MM.1S (cell line): Measurements from ENCODE around the gene ARHGAP23.

ENCODE experiments used
- DNase-seq: peaks from one replicate; pipeline ENCODE4 v3.0.0-alpha.2; 2015
- H2AFZ ChIP-seq: fragments of 300-600 bp; sonication (generic); 2 replicates; pipeline ENCODE4 v1.6.0; 2016; ENCODE audit warnings: antibody characterized with exemption, low read length
- H3F3A ChIP-seq: fragments of 300-600 bp; sonication (generic); 2 replicates; pipeline ENCODE4 v1.6.1; 2016; ENCODE audit warnings: mild to moderate bottlenecking, antibody characterized with exemption, low read length, moderate library complexity, mixed read lengths; ENCODE audit not compliant: insufficient read depth
- H3K27ac ChIP-seq: fragments of 300-600 bp; sonication (generic); 2 replicates; pipeline ENCODE4 v1.5.1; 2016; ENCODE audit warnings: mild to moderate bottlenecking, low read length
- H3K27me3 ChIP-seq: fragments of 300-600 bp; sonication (generic); replicated peaks from 2 replicates; pipeline ENCODE4 v1.6.0; 2016; ENCODE audit warnings: low read length; ENCODE audit not compliant: insufficient read depth
- H3K36me3 ChIP-seq: fragments of 300-600 bp; sonication (generic); replicated peaks from 2 replicates; pipeline ENCODE4 v1.6.1; 2016; ENCODE audit warnings: mild to moderate bottlenecking, low read length, mixed read lengths; ENCODE audit not compliant: insufficient read depth
- H3K4me1 ChIP-seq: fragments of 300-600 bp; sonication (generic); 2 replicates; pipeline ENCODE4 v1.6.1; 2016; ENCODE audit warnings: low read length, mixed read lengths
- H3K4me2 ChIP-seq: fragments of 300-600 bp; sonication (generic); 2 replicates; pipeline ENCODE4 v1.6.0; 2016; ENCODE audit warnings: low read depth, low read length
- H3K4me3 ChIP-seq: fragments of 300-600 bp; sonication (generic); 2 replicates; pipeline ENCODE4 v1.5.1; 2016; ENCODE audit warnings: low read length, mixed read lengths
- H3K79me2 ChIP-seq: fragments of 300-600 bp; sonication (generic); 2 replicates; pipeline ENCODE4 v1.6.1; 2016; ENCODE audit warnings: mixed run types, low read length, mixed read lengths
- H3K9ac ChIP-seq: fragments of 300-600 bp; sonication (generic); 2 replicates; pipeline ENCODE4 v1.6.1; 2016; ENCODE audit warnings: low read length, mixed read lengths
- H3K9me2 ChIP-seq: fragments of 300-600 bp; sonication (generic); replicated peaks from 2 replicates; pipeline ENCODE4 v1.6.1; 2016; ENCODE audit warnings: mild to moderate bottlenecking, low read length, mixed read lengths; ENCODE audit not compliant: insufficient read depth
- H3K9me3 ChIP-seq: fragments of 300-600 bp; sonication (generic); replicated peaks from 2 replicates; pipeline ENCODE4 v1.6.1; 2016; ENCODE audit warnings: mild to moderate bottlenecking, low read length, mixed read lengths; ENCODE audit not compliant: insufficient read depth
- H4K20me1 ChIP-seq: fragments of 300-600 bp; sonication (generic); 2 replicates; pipeline ENCODE4 v1.6.1; 2016; ENCODE audit warnings: mild to moderate bottlenecking, low read length, moderate library complexity, mixed read lengths; ENCODE audit not compliant: insufficient read depth
- EZH2 ChIP-seq: fragments of 300-600 bp; sonication (generic); optimal IDR thresholded peaks from 2 replicates; pipeline ENCODE3; 2017; ENCODE audit warnings: low read depth, mild to moderate bottlenecking, antibody characterized with exemption, low read length, mixed read lengths
- EZH2phosphoT487 ChIP-seq: fragments of 300-600 bp; sonication (generic); IDR thresholded peaks from 2 replicates; pipeline ENCODE4 v1.6.1; 2018; ENCODE audit warnings: antibody characterized with exemption, low read length
- TF ChIP-seq, protein P1 (sequence below): fragments of 300-600 bp; sonication (generic); IDR thresholded peaks from 2 replicates; pipeline ENCODE4 v1.5.1; 2016; ENCODE audit warnings: antibody characterized with exemption, low read length, mixed read lengths

ARHGAP23 gene

DNA sequence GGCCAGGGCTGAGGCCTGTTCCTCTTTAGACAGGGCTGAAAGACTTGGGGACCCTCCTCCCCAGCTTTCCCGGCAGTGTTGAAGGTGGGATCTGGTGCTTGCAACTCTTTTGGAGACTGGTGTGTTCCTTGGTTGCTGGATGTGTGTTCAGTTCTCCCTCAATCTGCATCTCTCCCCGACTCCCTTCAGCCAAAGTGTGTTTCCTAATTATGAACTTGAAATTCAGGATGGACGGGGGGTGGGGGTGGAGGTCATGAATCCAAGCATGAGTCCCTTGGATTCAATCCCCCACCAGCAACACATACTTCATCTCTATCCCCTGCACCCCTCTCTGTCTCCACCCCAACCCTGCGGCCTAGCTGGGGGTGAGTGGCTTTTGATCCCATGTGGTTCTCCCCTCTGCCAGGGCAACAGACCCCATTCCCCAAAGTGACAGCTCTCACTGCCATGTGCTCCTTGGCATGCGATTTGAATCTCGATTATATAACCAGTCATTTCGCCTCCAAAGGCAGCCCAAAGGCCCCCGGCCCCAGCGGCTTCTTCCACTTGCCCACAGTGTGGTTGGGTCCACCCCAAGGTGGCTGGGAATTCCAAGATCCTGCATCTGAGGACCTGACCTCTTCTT, 1.3 kb downstream of the ARHGAP23 start:
- no peaks in the 10 kb centered on the region for H3K27me3 ChIP-seq
- H3K4me1 ChIP-seq, result peaks cover 25% of the 10 kb centered on the region
- no peak for TF ChIP-seq EZH2
- TF ChIP-seq EZH2phosphoT487, result no peak
- TF ChIP-seq, protein P1, sequence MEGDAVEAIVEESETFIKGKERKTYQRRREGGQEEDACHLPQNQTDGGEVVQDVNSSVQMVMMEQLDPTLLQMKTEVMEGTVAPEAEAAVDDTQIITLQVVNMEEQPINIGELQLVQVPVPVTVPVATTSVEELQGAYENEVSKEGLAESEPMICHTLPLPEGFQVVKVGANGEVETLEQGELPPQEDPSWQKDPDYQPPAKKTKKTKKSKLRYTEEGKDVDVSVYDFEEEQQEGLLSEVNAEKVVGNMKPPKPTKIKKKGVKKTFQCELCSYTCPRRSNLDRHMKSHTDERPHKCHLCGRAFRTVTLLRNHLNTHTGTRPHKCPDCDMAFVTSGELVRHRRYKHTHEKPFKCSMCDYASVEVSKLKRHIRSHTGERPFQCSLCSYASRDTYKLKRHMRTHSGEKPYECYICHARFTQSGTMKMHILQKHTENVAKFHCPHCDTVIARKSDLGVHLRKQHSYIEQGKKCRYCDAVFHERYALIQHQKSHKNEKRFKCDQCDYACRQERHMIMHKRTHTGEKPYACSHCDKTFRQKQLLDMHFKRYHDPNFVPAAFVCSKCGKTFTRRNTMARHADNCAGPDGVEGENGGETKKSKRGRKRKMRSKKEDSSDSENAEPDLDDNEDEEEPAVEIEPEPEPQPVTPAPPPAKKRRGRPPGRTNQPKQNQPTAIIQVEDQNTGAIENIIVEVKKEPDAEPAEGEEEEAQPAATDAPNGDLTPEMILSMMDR, result no peak
- no peak for DNase-seq
- no peak overlapping the region for H2AFZ ChIP-seq
- H3K4me3 ChIP-seq, result peak overlapping the region; percentile 99
- no peaks in the 10 kb centered on the region for H4K20me1 ChIP-seq
- peak overlapping the region; percentile 72; the same call in 1 of the 2 replicates for H3K9ac ChIP-seq
- H3K9me3 ChIP-seq, result no peaks in the 10 kb centered on the region
- peak overlapping the region; percentile 87 for H3K4me2 ChIP-seq
- H3K36me3 ChIP-seq, result no peaks in the 10 kb centered on the region
- H3K9me2 ChIP-seq, result no peaks in the 10 kb centered on the region
- peaks cover 14% of the 10 kb centered on the region for H3F3A ChIP-seq
- peak overlapping the region; percentile 69; the same call in 1 of the 2 replicates for H3K27ac ChIP-seq
- peaks cover 75% of the 10 kb centered on the region for H3K79me2 ChIP-seq

DNA sequence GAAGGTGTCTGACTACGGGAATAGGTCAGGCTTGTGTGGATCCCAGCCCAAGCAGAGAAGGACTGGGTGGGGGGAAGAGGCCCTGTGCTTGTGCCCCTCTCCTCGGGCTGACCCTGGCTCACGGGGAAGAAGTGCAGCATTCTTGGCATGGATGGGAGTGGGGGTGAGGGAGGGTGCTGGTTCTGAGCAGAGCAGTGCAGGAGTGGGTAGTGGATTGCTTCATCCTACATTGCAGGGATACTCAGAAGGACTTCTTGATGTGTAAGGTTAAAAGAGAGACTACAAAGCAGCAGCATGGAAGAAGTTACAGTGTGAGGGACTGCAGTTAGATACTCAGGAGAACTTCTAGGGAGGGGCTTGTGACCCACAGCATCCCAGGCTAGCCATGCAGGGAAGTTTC, 2.1 kb downstream of the ARHGAP23 start:
- Histone ChIP-seq H3F3A (peaks cover 14% of the 10 kb centered on the region), H3K4me2 (no peak overlapping the region; the same call in 1 of the 2 replicates), H4K20me1 (no peaks in the 10 kb centered on the region), H3K36me3 (no peaks in the 10 kb centered on the region), H3K27me3 (no peaks in the 10 kb centered on the region), H2AFZ (no peak overlapping the region), H3K4me3 (no peak overlapping the region), H3K9me3 (no peaks in the 10 kb centered on the region), H3K4me1 (peaks cover 25% of the 10 kb centered on the region), H3K9ac (no peak overlapping the region), H3K27ac (no peak overlapping the region; the same call in 1 of the 2 replicates), H3K79me2 (peaks cover 82% of the 10 kb centered on the region), H3K9me2 (no peaks in the 10 kb centered on the region)
- no peak for DNase-seq
- TF ChIP-seq EZH2, result no peak

DNA sequence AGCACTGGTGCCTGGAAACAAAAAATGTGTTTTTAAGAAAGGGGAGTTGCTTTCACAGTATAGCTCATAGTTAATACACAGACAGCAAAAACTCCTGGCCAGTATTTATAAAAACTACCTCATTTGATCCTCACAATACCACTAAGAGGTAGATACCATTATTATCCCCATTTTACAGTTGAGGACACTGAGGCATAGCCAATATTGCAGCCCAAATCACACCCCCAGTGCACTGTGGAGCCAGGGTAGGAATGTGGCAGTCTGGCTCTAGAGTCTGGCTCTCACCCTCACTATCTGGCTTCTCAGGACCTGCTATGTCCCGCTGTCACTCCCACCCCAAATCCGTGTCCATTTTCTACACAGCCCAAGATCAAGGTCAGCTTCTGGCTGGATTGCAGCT, 2.6 kb downstream of the ARHGAP23 start:
- no peaks in the 10 kb centered on the region for H4K20me1 ChIP-seq
- no peak overlapping the region for H3K9ac ChIP-seq
- peaks cover 87% of the 10 kb centered on the region for H3K79me2 ChIP-seq

More for the DNA sequence above, 2.6 kb downstream of the ARHGAP23 start:
- H3K27me3 ChIP-seq, result no peaks in the 10 kb centered on the region
- H3K4me3 ChIP-seq, result no peak overlapping the region
- H3K4me2 ChIP-seq, result no peak overlapping the region
- peaks cover 14% of the 10 kb centered on the region for H3F3A ChIP-seq
- H3K9me3 ChIP-seq, result no peaks in the 10 kb centered on the region
- no peak overlapping the region for H2AFZ ChIP-seq
- no peaks in the 10 kb centered on the region for H3K36me3 ChIP-seq
- TF ChIP-seq, protein P1, result no peak
- no peak for TF ChIP-seq EZH2phosphoT487
- TF ChIP-seq EZH2, result no peak
- H3K27ac ChIP-seq, result no peak overlapping the region
- peaks cover 25% of the 10 kb centered on the region for H3K4me1 ChIP-seq
- DNase-seq, result no peak
- H3K9me2 ChIP-seq, result no peaks in the 10 kb centered on the region
